Right lobe of liver (tissue), 4 donors: ENCODE results near the gene RBBP8.

Experiments used
- POLR2A ChIP-seq: fragments of 450-650 bp; IDR thresholded peaks from one replicate; pipeline ENCODE4 v1.6.1; 2017; ENCODE audit warnings: antibody characterized with exemption, mild to moderate bottlenecking
- TF ChIP-seq, protein P1 (sequence below), 4 donors: fragments of 200-600 bp in 3 of 4; fragments of 450-650 bp in 1 of 4; IDR thresholded peaks; one replicate each; pipeline versions ENCODE4 v1.5.1 to v1.8.0; 2016 to 2022; ENCODE audit warnings: antibody characterized with exemption in 4 of 4, mild to moderate bottlenecking in 2 of 4
- donor health status: DM: no; HTN: no; CAD: no.
- donor health status: DM: no; HTN: no; CAD: no.
- donor health status: DM: no; HTN: yes; CAD: no.

DNA sequence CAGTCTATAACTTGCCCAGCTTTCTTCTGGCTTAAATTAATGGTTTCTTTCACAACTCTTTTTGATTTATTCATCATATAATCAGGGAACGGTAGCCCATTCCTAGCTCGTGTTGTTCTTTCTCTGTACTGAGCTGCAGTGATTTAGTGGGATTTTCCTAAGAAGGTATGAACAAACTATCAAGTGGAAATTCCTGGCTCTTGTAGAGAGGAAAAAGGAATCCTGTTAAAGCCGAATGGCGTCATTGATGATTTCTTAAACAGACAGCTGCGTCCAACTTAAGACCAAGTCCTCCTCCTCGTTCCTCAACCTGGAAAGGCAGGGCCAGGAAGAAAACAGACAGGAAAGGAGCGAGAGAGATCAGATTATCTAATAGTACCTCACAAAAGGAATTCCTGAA lies 132.9 kb downstream of the RBBP8 start:
- TF ChIP-seq, protein P1, sequence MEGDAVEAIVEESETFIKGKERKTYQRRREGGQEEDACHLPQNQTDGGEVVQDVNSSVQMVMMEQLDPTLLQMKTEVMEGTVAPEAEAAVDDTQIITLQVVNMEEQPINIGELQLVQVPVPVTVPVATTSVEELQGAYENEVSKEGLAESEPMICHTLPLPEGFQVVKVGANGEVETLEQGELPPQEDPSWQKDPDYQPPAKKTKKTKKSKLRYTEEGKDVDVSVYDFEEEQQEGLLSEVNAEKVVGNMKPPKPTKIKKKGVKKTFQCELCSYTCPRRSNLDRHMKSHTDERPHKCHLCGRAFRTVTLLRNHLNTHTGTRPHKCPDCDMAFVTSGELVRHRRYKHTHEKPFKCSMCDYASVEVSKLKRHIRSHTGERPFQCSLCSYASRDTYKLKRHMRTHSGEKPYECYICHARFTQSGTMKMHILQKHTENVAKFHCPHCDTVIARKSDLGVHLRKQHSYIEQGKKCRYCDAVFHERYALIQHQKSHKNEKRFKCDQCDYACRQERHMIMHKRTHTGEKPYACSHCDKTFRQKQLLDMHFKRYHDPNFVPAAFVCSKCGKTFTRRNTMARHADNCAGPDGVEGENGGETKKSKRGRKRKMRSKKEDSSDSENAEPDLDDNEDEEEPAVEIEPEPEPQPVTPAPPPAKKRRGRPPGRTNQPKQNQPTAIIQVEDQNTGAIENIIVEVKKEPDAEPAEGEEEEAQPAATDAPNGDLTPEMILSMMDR (IDR thresholded peaks at IDR 0.05) = no peak
- TF ChIP-seq POLR2A = no peak
